Measurements from ENCODE around the gene NDUFB4. TPM values are rescaled to one million over a fixed set of nuclear protein-coding genes. Genes with fewer than 3 reads are reported as not detected.
"Not testable (repeated sequence)": the region's sequence is repeated elsewhere in the genome, so short reads cannot be mapped to it uniquely, and the experiment has no call there.

NDUFB4 gene
- polyA plus RNA-seq, 1 donor (not counting 4 experiments of a cell fraction or from before 2014, with no cell fraction given), result 143 TPM

GRCh38 chr3:120614765-120615164 lies 18.6 kb downstream of the NDUFB4 start:
- H3K79me2 ChIP-seq (ENCODE audit: control insufficient read depth, insufficient read depth, low read length), result no peaks in the 10 kb centered on the region
- H3K9me1 ChIP-seq (ENCODE audit: control insufficient read depth, extremely low read depth, insufficient read depth, low read length), result no peaks in the 10 kb centered on the region
- H3K36me3 ChIP-seq (ENCODE audit: control insufficient read depth in 2 of 2, extremely low read depth in 1 of 2, insufficient read depth in 2 of 2, low read length in 2 of 2), result no peaks in the 10 kb centered on the region
- no peaks in the 10 kb centered on the region for H4K20me1 ChIP-seq (ENCODE audit: control insufficient read depth, extremely low read depth, insufficient read depth, low read length)
- peaks cover 5% of the 10 kb centered on the region for H3K4me1 ChIP-seq (ENCODE audit: control insufficient read depth, extremely low read depth, insufficient read depth, low read length)
- dilution Hi-C loops (cut with MboI; ENCODE audit: extremely low pct_ligation_motif_present, low sequenced_read_pairs), result no loop called here
- TF ChIP-seq CTCF (optimal IDR thresholded peaks at IDR 0.05 in 1 of 3, IDR thresholded peaks at IDR 0.05 in 1 of 3, conservative IDR thresholded peaks at IDR 0.05 in 1 of 3; ENCODE audit: extremely low read depth in 1 of 3, insufficient read depth in 2 of 3, low read length in 3 of 3) (no peak), EZH2 (IDR thresholded peaks at IDR 0.05; ENCODE audit: low read length) (no peak)
- no peaks in the 10 kb centered on the region for H3K9me3 ChIP-seq (ENCODE audit: control insufficient read depth, low read depth, low read length)
- H3K4me2 ChIP-seq (ENCODE audit: control insufficient read depth, extremely low read depth, insufficient read depth, low read depth, low read length), result no peak overlapping the region
- no peaks in the 10 kb centered on the region for H3K27me3 ChIP-seq (ENCODE audit: control insufficient read depth, extremely low read depth, insufficient read depth, low read length)
- no peak overlapping the region for H3K4me3 ChIP-seq (ENCODE audit: control insufficient read depth in 2 of 3, extremely low read depth in 1 of 3, insufficient read depth in 2 of 3, low read depth in 1 of 3, low read length in 3 of 3)
- no peak overlapping the region for H2AFZ ChIP-seq (ENCODE audit: control insufficient read depth, low read length)
- no peak for DNase-seq (ENCODE audit: low read depth, low spot score)
- no peak overlapping the region for H3K9ac ChIP-seq (ENCODE audit: control insufficient read depth, extremely low read depth, insufficient read depth, low read length)
- FAIRE-seq, result no peak
- no peak overlapping the region for H3K27ac ChIP-seq (ENCODE audit: control insufficient read depth, insufficient read depth, low read length)

GRCh38 chr3:120615847-120616609 lies 19.9 kb downstream of the NDUFB4 start:
- no peaks in the 10 kb centered on the region for H3K9me1 ChIP-seq (ENCODE audit: control insufficient read depth, extremely low read depth, insufficient read depth, low read length)
- TF ChIP-seq CTCF (optimal IDR thresholded peaks at IDR 0.05 in 1 of 3, IDR thresholded peaks at IDR 0.05 in 1 of 3, conservative IDR thresholded peaks at IDR 0.05 in 1 of 3; ENCODE audit: extremely low read depth in 1 of 3, insufficient read depth in 2 of 3, low read length in 3 of 3) (no peak), EZH2 (IDR thresholded peaks at IDR 0.05; ENCODE audit: low read length) (no peak)
- no peak for DNase-seq (ENCODE audit: low read depth, low spot score)
- H3K4me2 ChIP-seq (ENCODE audit: control insufficient read depth, extremely low read depth, insufficient read depth, low read depth, low read length), result no peak overlapping the region
- no peaks in the 10 kb centered on the region for H4K20me1 ChIP-seq (ENCODE audit: control insufficient read depth, extremely low read depth, insufficient read depth, low read length)
- H3K9me3 ChIP-seq (ENCODE audit: control insufficient read depth, low read depth, low read length), result no peaks in the 10 kb centered on the region
- no peaks in the 10 kb centered on the region for H3K79me2 ChIP-seq (ENCODE audit: control insufficient read depth, insufficient read depth, low read length)
- H3K27me3 ChIP-seq (ENCODE audit: control insufficient read depth, extremely low read depth, insufficient read depth, low read length), result no peaks in the 10 kb centered on the region
- H3K4me3 ChIP-seq (ENCODE audit: control insufficient read depth in 2 of 3, extremely low read depth in 1 of 3, insufficient read depth in 2 of 3, low read depth in 1 of 3, low read length in 3 of 3), result no peak overlapping the region
- dilution Hi-C loops (cut with MboI; ENCODE audit: extremely low pct_ligation_motif_present, low sequenced_read_pairs), result no loop called here
- H3K4me1 ChIP-seq (ENCODE audit: control insufficient read depth, extremely low read depth, insufficient read depth, low read length), result peaks cover 5% of the 10 kb centered on the region
- no peak for FAIRE-seq
- peak overlapping the region; percentile 52 for H3K27ac ChIP-seq (ENCODE audit: control insufficient read depth, insufficient read depth, low read length)
- H3K9ac ChIP-seq (ENCODE audit: control insufficient read depth, extremely low read depth, insufficient read depth, low read length), result peak overlapping the region; percentile 15
- peak overlapping the region; percentile 73 for H2AFZ ChIP-seq (ENCODE audit: control insufficient read depth, low read length)
- H3K36me3 ChIP-seq (ENCODE audit: control insufficient read depth in 2 of 2, extremely low read depth in 1 of 2, insufficient read depth in 2 of 2, low read length in 2 of 2), result no peaks in the 10 kb centered on the region

GRCh38 chr3:120616745-120617144 lies 20.6 kb downstream of the NDUFB4 start:
- FAIRE-seq; H3K36me3 ChIP-seq (ENCODE audit: control insufficient read depth in 2 of 2, extremely low read depth in 1 of 2, insufficient read depth in 2 of 2, low read length in 2 of 2); H3K9me1 ChIP-seq (ENCODE audit: control insufficient read depth, extremely low read depth, insufficient read depth, low read length); DNase-seq (ENCODE audit: low read depth, low spot score); H4K20me1 ChIP-seq (ENCODE audit: control insufficient read depth, extremely low read depth, insufficient read depth, low read length); H3K9ac ChIP-seq (ENCODE audit: control insufficient read depth, extremely low read depth, insufficient read depth, low read length); H3K4me1 ChIP-seq (ENCODE audit: control insufficient read depth, extremely low read depth, insufficient read depth, low read length); H3K79me2 ChIP-seq (ENCODE audit: control insufficient read depth, insufficient read depth, low read length); H3K4me2 ChIP-seq (ENCODE audit: control insufficient read depth, extremely low read depth, insufficient read depth, low read depth, low read length); H2AFZ ChIP-seq (ENCODE audit: control insufficient read depth, low read length); dilution Hi-C loops (cut with MboI; ENCODE audit: extremely low pct_ligation_motif_present, low sequenced_read_pairs); H3K27me3 ChIP-seq (ENCODE audit: control insufficient read depth, extremely low read depth, insufficient read depth, low read length); H3K4me3 ChIP-seq (ENCODE audit: control insufficient read depth in 2 of 3, extremely low read depth in 1 of 3, insufficient read depth in 2 of 3, low read depth in 1 of 3, low read length in 3 of 3); H3K9me3 ChIP-seq (ENCODE audit: control insufficient read depth, low read depth, low read length): not testable (repeated sequence)
- H3K27ac ChIP-seq (ENCODE audit: control insufficient read depth, insufficient read depth, low read length), result peak overlapping the region; percentile 52
